PFSK-1 (cell line): ENCODE results near the gene RNF5.

Experiments
- FOXP2 ChIP-seq: optimal IDR thresholded peaks from 2 replicates; pipeline ENCODE3; 2011; ENCODE audit warnings: borderline replicate concordance, control low read depth, inconsistent platforms; ENCODE audit not compliant: insufficient read depth; ENCODE audit errors: extremely low read length, extremely low read depth
- POLR2AphosphoS5 ChIP-seq: IDR thresholded peaks from 2 replicates; pipeline ENCODE4 v1.6.1; 2012; ENCODE audit warnings: low read depth, mild to moderate bottlenecking, control low read depth, low read length, moderate library complexity
- SIN3A ChIP-seq: IDR thresholded peaks from 2 replicates; pipeline ENCODE4 v1.6.1; 2012; ENCODE audit warnings: mild to moderate bottlenecking, low read length, moderate library complexity, borderline replicate concordance; ENCODE audit not compliant: insufficient read depth
- TAF1 ChIP-seq: IDR thresholded peaks from 2 replicates; pipeline ENCODE4 v1.6.1; 2012; ENCODE audit warnings: low read length, control low read depth, borderline replicate concordance; ENCODE audit not compliant: insufficient read depth
- TF ChIP-seq, protein P1 (sequence below), 2 experiments: IDR thresholded peaks; 2 replicates each; pipeline versions ENCODE4 v1.6.1 to v1.8.0; 2011 to 2012; ENCODE audit warnings: low read depth in 2 of 2, low read length in 2 of 2, control low read depth in 1 of 2, inconsistent platforms in 1 of 2, mild to moderate bottlenecking in 1 of 2, moderate library complexity in 1 of 2; ENCODE audit not compliant: insufficient read depth in 1 of 2

The RNF5 gene

GRCh38 chr6:32153564-32154513 lies 24.4 kb upstream of the RNF5 start, which contains the start of gene PPT2:
Gene PPT2 (plus strand): TSS chr6:32154141. CDS start chr6:32154595, 454 bp downstream.
- TF ChIP-seq POLR2AphosphoS5 (peak; percentile 86), SIN3A (peak; percentile 93; the same call in 1 of the 2 replicates), FOXP2 (peak; percentile 90), TAF1 (0 out of 2 replicates have a peak, but pooled peaks have one; percentile 20)
- TF ChIP-seq, protein P1, sequence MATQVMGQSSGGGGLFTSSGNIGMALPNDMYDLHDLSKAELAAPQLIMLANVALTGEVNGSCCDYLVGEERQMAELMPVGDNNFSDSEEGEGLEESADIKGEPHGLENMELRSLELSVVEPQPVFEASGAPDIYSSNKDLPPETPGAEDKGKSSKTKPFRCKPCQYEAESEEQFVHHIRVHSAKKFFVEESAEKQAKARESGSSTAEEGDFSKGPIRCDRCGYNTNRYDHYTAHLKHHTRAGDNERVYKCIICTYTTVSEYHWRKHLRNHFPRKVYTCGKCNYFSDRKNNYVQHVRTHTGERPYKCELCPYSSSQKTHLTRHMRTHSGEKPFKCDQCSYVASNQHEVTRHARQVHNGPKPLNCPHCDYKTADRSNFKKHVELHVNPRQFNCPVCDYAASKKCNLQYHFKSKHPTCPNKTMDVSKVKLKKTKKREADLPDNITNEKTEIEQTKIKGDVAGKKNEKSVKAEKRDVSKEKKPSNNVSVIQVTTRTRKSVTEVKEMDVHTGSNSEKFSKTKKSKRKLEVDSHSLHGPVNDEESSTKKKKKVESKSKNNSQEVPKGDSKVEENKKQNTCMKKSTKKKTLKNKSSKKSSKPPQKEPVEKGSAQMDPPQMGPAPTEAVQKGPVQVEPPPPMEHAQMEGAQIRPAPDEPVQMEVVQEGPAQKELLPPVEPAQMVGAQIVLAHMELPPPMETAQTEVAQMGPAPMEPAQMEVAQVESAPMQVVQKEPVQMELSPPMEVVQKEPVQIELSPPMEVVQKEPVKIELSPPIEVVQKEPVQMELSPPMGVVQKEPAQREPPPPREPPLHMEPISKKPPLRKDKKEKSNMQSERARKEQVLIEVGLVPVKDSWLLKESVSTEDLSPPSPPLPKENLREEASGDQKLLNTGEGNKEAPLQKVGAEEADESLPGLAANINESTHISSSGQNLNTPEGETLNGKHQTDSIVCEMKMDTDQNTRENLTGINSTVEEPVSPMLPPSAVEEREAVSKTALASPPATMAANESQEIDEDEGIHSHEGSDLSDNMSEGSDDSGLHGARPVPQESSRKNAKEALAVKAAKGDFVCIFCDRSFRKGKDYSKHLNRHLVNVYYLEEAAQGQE (IDR thresholded peaks at IDR 0.05; ENCODE audit: insufficient read depth in 1 of 2, low read depth in 2 of 2, low read length in 2 of 2): no peak; a peak in 1 of 4 replicates

GRCh38 chr6:32154514-32155161 lies 23.6 kb upstream of the RNF5 start:
- TF ChIP-seq POLR2AphosphoS5 (no peak), TAF1 (no peak), FOXP2 (peak; percentile 40), SIN3A (no peak)
- TF ChIP-seq, protein P1 (IDR thresholded peaks at IDR 0.05; ENCODE audit: insufficient read depth in 1 of 2, low read depth in 2 of 2, low read length in 2 of 2): no peak

DNA sequence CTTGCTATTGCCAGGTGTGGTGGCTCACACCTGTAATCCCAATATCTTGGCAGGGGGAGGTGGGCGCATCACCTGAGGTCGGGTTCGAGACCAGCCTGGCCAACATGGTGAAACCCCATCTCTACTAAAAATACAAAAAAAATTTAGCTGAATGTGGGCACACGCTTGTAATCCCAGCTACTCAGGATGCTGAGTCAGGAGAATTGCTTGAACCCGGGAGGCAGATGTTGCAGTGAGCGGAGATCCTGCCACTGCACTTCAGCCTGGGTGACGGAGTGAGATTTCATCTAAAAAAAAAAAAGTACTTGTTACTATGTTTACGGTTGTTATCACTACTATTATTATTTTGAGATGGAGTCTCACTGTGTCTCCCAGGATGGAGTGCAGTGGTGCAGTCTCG lies 21.3 kb upstream of the RNF5 start:
- no peak for TF ChIP-seq POLR2AphosphoS5
- no peak for TF ChIP-seq FOXP2
- TF ChIP-seq, protein P1 (IDR thresholded peaks at IDR 0.05; ENCODE audit: insufficient read depth in 1 of 2, low read depth in 2 of 2, low read length in 2 of 2): no peak
- TF ChIP-seq SIN3A: no peak
- TF ChIP-seq TAF1: no peak

DNA sequence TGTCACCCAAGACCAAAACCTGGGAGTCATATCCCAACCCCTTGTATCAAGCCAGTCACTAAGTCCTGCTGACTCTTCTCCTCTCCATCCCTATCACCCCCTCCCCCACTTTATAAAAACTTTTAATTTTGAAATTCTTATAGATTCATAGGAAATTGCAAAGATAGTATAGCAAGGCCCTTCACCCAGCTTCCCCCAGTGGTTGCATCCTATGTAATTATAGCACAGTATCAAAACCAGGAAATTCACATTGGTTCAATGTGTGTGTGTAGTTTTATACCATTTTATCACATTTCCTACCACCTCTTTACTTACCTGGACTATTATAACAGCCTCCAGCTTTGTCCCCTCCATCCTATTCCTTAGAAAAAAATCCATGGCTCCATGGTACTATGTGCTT lies 20.2 kb upstream of the RNF5 start:
- no peak for TF ChIP-seq FOXP2
- TF ChIP-seq SIN3A: no peak
- no peak for TF ChIP-seq POLR2AphosphoS5
- TF ChIP-seq TAF1: no peak
- TF ChIP-seq, protein P1 (IDR thresholded peaks at IDR 0.05; ENCODE audit: insufficient read depth in 1 of 2, low read depth in 2 of 2, low read length in 2 of 2): no peak
